Stromal cell of bone marrow (primary cell): ENCODE results near the gene ARCN1.
A peak's percentile ranks its signal among the peaks of the same experiment; 100 is the strongest.

Experiments used
- DNase-seq: peaks from one replicate; pipeline ENCODE4 v3.0.0-alpha.2; 2012; ENCODE audit warnings: low read depth

Gene ARCN1

GRCh38 chr11:118572061-118572980 lies at the start of gene ARCN1:
Gene ARCN1, plus strand, starts transcription at chr11:118572409. Its CDS starts 139 bp downstream, at chr11:118572548.
- no peak for DNase-seq

DNA sequence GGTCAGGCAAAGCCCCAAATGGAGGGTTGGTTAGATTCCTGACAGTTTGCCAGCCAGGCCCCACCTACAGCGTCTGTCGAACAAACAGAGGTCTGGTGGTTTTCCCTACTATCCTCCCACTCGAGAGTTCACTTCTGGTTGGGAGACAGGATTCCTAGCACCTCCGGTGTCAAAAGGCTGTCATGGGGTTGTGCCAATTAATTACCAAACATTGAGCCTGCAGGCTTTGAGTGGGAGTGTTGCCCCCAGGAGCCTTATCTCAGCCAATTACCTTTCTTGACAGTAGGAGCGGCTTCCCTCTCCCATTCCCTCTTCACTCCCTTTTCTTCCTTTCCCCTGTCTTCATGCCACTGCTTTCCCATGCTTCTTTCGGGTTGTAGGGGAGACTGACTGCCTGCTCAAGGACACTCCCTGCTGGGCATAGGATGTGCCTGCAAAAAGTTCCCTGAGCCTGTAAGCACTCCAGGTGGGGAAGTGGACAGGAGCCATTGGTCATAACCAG lies 49.6 kb upstream of the ARCN1 start:
- DNase-seq, result peak; percentile 12

DNA sequence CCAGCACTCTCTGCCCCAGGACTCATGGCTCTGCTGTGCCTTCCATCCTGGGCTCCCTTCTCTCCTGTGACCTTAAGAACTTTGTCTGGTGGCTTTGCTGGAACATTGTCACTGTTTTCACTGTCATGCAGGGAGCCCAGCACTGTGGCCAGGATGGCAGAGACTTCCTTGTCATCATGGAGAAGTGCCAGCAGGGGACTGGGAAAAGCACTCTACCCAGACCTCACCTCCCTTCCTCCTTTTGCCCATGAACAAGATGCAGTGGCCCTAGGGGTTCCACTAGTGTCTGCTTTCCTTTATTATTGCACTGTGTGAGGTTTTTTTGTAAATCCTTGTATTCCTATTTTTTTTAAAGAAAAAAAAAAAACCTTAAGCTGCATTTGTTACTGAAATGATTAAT lies 47.9 kb upstream of the ARCN1 start:
- no peak for DNase-seq

DNA sequence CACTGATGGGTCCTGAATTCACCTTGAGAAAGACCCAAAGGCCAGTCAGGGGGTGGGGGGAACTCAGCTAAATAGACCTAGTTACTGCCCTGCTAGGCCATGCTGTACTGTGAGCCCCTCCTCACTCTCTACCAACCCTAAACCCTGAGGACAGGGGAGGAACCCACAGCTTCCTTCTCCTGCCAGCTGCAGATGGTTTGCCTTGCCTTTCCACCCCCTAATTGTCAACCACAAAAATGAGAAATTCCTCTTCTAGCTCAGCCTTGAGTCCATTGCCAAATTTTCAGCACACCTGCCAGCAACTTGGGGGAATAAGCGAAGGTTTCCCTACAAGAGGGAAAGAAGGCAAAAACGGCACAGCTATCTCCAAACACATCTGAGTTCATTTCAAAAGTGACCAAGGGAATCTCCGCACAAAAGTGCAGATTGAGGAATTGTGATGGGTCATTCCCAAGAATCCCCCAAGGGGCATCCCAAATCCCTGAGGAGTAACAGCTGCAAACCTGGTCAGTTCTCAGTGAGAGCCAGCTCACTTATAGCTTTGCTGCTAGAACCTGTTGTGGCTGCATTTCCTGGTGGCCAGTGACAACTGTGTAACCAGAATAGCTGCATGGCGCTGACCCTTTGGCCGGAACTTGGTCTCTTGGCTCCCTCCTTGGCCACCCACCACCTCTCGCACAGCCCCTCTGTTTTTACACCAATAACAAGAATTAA lies 47.3 kb upstream of the ARCN1 start:
- no peak for DNase-seq

- no peak for DNase-seq
These were observed 45.5 kb upstream of the ARCN1 start for GRCh38 chr11:118526688-118527087.

GRCh38 chr11:118527109-118527508 lies 45.1 kb upstream of the ARCN1 start, which contains the start of gene TTC36:
Gene TTC36, plus strand, starts transcription at chr11:118527474. Its CDS starts 21 bp downstream, at chr11:118527495.
- no peak for DNase-seq

DNA sequence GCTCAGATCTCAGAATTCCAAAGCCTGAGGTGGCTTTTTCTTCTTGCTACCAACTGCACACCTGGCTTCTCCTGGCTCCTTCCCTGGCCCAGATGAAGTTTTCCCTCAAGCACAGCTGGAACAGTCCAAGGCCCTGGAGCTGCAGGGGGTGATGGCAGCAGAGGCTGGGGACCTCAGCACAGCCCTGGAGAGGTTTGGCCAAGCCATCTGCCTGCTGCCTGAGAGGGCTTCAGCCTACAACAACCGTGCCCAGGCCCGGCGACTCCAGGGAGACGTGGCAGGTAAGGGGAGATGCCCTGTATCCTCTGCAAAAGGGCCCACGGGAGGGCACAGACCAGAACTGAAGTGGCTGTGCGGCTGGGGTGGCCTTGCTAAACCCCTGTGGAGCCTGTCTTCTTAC lies 43.7 kb upstream of the ARCN1 start:
- no peak for DNase-seq

- no peak for DNase-seq
These were observed 42.5 kb upstream of the ARCN1 start for GRCh38 chr11:118529584-118530175.

DNA sequence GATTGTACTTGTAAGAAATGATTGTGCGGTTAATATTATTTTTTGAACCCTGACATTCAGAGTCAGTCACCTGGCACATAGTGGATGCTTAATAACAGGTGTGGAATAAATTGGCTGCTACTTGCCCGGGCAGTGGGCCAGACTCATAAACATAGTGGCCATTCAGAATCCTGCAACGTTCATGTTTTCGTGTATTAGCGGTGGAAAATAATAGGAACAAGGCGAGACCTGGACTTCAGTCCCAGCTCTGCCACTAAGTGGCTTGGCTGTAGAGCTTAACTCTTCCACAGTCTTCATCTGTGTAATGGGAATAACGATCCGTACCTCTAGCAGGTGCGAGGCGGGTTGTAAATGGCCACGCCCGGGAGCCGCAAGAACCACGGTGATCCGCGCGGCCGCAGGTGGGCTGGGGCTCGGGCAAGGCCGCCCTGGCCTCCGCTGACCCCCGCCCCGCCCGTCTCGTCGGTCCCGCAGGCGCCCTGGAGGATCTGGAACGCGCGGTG lies 42.0 kb upstream of the ARCN1 start:
- no peak for DNase-seq

DNA sequence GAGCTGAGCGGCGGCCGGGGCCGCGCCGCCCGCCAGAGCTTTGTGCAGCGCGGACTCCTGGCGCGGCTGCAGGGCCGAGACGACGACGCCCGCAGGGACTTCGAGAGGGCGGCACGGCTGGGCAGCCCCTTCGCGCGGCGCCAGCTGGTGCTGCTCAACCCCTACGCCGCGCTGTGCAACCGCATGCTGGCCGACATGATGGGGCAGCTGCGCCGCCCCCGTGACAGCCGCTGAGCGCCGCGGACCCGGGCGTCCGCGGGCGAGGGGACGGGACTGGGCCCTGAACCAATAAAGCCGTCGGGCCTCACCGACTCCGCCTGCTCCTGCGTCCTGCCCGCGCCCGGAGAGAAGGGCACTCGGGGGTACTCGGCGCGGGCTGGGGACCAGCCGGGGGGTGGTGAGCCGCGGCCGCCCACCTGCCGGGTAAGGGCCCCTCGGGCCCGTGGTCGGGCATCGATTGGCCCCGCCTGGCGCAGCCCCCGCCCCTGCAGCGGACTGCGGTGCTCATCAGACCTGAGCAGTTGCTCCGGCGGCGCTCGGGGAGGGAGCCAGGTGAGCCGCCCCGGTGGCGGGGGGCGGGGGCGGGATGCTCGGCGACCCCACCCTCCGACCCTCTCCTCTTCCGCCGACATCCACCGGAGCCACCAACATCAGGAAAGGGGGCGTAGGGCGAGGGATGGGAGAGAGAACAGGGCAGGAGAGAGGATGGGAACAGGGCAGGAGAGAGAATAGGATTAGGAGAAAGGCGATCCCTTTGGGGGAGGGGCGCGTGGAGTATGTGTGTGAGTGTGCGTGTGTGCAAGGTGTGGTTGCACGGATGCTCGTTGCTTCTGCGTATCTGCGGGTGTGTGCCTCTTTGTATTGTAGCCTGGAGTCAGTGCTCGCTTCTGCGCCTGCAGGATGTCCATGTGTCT lies 41.3 kb upstream of the ARCN1 start, which contains the start of gene TMEM25:
Gene TMEM25 (plus strand): TSS at position 510 of the 914 bp plus-strand sequence. CDS start 610 bp downstream, outside the sequence.
- DNase-seq, result peak; percentile 14

GRCh38 chr11:118531597-118532084 lies 40.6 kb upstream of the ARCN1 start:
- no peak for DNase-seq

DNA sequence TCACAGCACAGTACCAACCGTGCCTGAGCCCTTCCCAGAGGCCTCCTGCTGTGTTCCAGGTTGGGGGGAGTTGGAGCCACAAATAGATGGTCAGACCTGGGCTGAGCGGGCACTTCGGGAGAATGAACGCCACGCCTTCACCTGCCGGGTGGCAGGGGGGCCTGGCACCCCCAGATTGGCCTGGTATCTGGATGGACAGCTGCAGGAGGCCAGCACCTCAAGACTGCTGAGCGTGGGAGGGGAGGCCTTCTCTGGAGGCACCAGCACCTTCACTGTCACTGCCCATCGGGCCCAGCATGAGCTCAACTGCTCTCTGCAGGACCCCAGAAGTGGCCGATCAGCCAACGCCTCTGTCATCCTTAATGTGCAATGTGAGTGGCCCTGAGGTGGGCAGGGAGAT lies 40.1 kb upstream of the ARCN1 start:
- DNase-seq, result no peak

DNA sequence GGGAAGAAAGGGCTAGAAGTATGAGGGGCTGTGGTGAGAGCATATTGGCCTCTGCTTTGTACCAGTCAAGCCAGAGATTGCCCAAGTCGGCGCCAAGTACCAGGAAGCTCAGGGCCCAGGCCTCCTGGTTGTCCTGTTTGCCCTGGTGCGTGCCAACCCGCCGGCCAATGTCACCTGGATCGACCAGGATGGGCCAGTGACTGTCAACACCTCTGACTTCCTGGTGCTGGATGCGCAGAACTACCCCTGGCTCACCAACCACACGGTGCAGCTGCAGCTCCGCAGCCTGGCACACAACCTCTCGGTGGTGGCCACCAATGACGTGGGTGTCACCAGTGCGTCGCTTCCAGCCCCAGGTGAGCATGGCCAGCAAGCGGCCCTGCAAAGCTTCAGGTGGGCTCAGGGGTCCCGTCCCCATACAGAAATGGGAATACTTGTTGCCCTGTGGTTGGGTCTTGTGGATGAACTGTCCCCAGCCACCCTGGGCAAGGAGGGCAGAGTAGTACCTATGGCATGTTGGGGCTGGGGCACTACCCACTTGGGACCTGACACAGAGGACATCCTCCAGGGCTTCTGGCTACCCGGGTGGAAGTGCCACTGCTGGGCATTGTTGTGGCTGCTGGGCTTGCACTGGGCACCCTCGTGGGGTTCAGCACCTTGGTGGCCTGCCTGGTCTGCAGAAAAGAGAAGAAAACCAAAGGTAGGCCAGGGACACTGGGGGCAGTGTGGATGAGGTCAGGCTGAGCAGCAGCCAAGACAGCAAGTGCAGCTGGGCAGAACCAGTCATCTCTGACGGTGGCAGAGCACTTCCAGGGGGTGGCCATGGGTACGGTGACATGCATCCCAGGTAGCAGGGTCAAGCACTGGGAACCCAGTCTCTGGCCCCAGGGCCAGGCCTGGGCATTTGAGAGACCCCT lies 39.1 kb upstream of the ARCN1 start:
- DNase-seq, result no peak

- no peak for DNase-seq
These were observed 38.2 kb upstream of the ARCN1 start for GRCh38 chr11:118533769-118534729.

- no peak for DNase-seq
These were observed 36.9 kb upstream of the ARCN1 start for GRCh38 chr11:118535261-118535660.

DNA sequence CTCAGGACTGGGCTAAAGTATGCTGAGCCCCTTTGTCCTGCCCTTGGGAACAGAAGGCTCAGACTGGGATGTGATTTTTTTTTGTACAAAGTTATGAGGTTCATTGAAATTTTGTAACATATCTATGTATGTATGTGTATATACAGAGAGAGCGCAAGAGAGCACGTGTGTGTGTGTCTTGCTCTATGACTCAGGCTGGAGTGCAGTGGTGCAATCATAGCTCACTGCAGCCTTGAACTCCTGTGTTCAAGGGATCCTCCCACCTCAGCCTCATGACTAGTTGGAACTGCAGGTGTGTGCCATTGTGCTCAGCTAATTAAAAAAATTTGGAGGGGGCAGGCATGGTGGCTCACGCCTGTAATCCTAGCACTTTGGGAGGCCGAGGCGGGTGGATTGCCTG lies 35.5 kb upstream of the ARCN1 start:
- no peak for DNase-seq

DNA sequence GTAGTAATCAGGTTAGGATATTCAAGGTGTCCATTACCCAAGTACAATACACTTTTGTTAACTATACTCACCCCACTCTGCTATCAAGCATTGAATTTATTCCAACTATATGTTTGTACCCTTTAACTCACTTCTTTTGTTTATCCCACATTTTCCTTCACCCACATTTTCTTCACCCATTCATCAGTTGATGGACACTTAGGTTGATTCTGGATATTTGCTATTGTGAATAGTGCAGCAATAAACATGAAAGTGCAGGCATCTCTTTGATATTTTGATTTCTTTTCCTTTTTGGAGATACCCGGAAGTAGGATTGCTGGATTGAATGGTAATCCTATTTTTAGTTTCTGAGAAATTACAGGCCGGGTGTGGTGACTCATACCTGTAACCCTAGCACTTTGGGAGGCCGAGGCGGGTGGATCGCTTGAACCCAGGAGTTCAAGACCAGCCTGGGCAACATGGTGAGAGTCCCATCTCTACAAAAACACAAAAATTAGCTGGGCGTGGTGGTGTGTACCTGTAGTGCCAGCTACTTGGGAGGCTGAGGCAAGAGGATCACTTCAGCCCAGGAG lies 34.7 kb upstream of the ARCN1 start:
- no peak for DNase-seq

DNA sequence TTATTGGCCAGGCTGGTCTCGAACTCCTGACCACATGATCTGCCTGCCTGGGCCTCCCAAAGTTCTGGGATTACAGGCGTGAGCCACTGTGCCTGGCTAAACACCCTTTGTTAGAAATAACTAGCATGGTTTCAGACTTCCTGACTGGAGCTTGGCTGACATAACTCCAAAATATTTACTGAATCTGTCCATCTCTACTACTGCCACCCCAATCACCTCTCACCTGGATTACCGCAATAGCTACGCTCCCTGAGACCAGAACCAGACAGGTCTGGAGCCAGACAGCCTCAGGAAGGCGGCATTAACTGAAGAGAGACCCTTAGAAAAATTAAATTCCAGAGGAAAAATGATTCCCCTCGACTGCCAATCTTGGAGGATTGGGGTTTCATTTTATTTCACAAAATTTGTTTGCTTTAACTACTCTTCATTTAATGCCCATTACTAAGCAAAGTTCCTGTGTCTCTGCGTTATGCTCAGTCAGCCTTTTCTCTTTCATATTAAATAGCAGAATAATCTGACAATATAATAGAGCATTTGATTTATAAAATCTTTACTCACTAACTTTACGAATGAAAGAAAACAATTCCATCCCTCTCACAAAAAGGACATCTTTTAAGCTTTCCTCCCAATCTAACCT lies 28.1 kb upstream of the ARCN1 start:
- DNase-seq, result no peak
